Fibroblast of mammary gland (primary cell): ENCODE results near the gene NPAT.
A peak's percentile ranks its signal among the peaks of the same experiment; 100 is the strongest.

ENCODE experiments used
- DNase-seq: peaks from one replicate; pipeline ENCODE4 v3.0.0-alpha.2; 2010; ENCODE audit warnings: low read depth
- H3K4me3 ChIP-seq: 2 replicates; pipeline ENCODE4 v1.5.1; 2011; ENCODE audit warnings: low read depth, mild to moderate bottlenecking, low read length, moderate library complexity; ENCODE audit not compliant: control insufficient read depth
- CTCF ChIP-seq: conservative IDR thresholded peaks from 2 replicates; pipeline ENCODE4 v1.5.1; 2011; ENCODE audit warnings: low read depth, low read length, inconsistent platforms; ENCODE audit not compliant: control insufficient read depth, insufficient read depth

The NPAT gene

GRCh38 chr11:108207683-108208060 is 14.8 kb downstream of the NPAT start:
- no peak overlapping the region for H3K4me3 ChIP-seq
- no peak for TF ChIP-seq CTCF
- DNase-seq, result no peak

GRCh38 chr11:108206969-108207682 is 15.3 kb downstream of the NPAT start:
- TF ChIP-seq CTCF, result no peak
- H3K4me3 ChIP-seq, result no peak overlapping the region
- DNase-seq, result no peak

GRCh38 chr11:108206171-108206570 is 16.3 kb downstream of the NPAT start:
- no peak for TF ChIP-seq CTCF
- peak; percentile 10 for DNase-seq
- no peak overlapping the region for H3K4me3 ChIP-seq

- no peak for DNase-seq
- TF ChIP-seq CTCF, result no peak
Observed at GRCh38 chr11:108204929-108205499, 17.4 kb downstream of the NPAT start.

GRCh38 chr11:108204376-108204775 is 18.1 kb downstream of the NPAT start:
- TF ChIP-seq CTCF, result no peak
- H3K4me3 ChIP-seq, result no peak overlapping the region
- no peak for DNase-seq

More at GRCh38 chr11:108204929-108205499, 17.4 kb downstream of the NPAT start:
- H3K4me3 ChIP-seq, result no peak overlapping the region

GRCh38 chr11:108203075-108203474 is 19.4 kb downstream of the NPAT start:
- H3K4me3 ChIP-seq, result no peak overlapping the region
- no peak for DNase-seq
- TF ChIP-seq CTCF, result no peak
